B cell (primary cell): ENCODE data around the gene IFIT2. TPM values are rescaled to one million over a fixed set of nuclear protein-coding genes. Genes with fewer than 3 reads are reported as not detected.

Experiments
- ATAC-seq: fragments of 200-7000 bp; cut with Tn5 transposase; one replicate; pipeline ENCODE4 v1.10.0; 2021; ENCODE audit warnings: low read depth, mild to moderate bottlenecking, moderate number of reproducible peaks, moderate library complexity
- CTCF ChIA-PET: fragments of 350-600 bp; sonication (Branson Sonifier 250); formaldehyde crosslinking; loops from one replicate; lab custom pipeline; 2021; ENCODE audit warnings: antibody characterized with exemption, inconsistent platforms; lab: Charles Lee
- POLR2A ChIA-PET: fragments of 350-600 bp; sonication (Branson Sonifier 250); formaldehyde crosslinking; loops from one replicate; lab custom pipeline; 2021; ENCODE audit warnings: antibody characterized with exemption; lab: Charles Lee
- DNase-seq: peaks from one replicate; pipeline ENCODE4 v3.0.0; 2013
- H2AFZ ChIP-seq: 2 replicates; pipeline ENCODE4 v1.6.1; 2012; ENCODE audit warnings: mild to moderate bottlenecking, low read depth, low read length; ENCODE audit not compliant: insufficient read depth, poor library complexity, severe bottlenecking
- H3K27ac ChIP-seq, 2 donors: 1 replicate in 1 of 2; 2 replicates in 1 of 2; pipeline ENCODE4 v1.5.1; 2012 to 2013; ENCODE audit warnings: low read length in 2 of 2, mild to moderate bottlenecking in 2 of 2, moderate library complexity in 1 of 2
- H3K27me3 ChIP-seq, 4 experiments: fragments of 200-600 bp in 1 of 4; sonication (generic) in 1 of 4; replicated peaks in 1 of 4; 1 replicate in 2 of 4; 2 replicates in 2 of 4; pipeline versions ENCODE4 v1.6.1 to v1.7.0; 2013 to 2016; ENCODE audit warnings: low read length in 3 of 4, mild to moderate bottlenecking in 2 of 4, mixed read lengths in 1 of 4, moderate library complexity in 1 of 4; ENCODE audit not compliant: insufficient read depth in 4 of 4, control insufficient read depth in 3 of 4; ENCODE audit errors: control extremely low read depth in 1 of 4
- H3K36me3 ChIP-seq, 2 experiments: replicated peaks in 1 of 2; 1 replicate in 1 of 2; 2 replicates in 1 of 2; pipeline versions ENCODE4 v1.6.1 to v1.7.1; 2013; ENCODE audit warnings: low read length in 1 of 2; ENCODE audit not compliant: insufficient read depth in 2 of 2, control insufficient read depth in 1 of 2; ENCODE audit errors: control extremely low read depth in 1 of 2, extremely low read depth in 1 of 2
- H3K4me1 ChIP-seq, 2 donors: fragments of 200-600 bp in 1 of 2; sonication (generic) in 1 of 2; 1 replicate in 1 of 2; 2 replicates in 1 of 2; pipeline versions ENCODE4 v1.5.1 to v1.6.1; 2013 to 2017; ENCODE audit warnings: low read length in 2 of 2; ENCODE audit not compliant: control insufficient read depth in 2 of 2, insufficient read depth in 2 of 2
- H3K4me2 ChIP-seq: replicated peaks from 2 replicates; pipeline ENCODE3; 2012; ENCODE audit warnings: mild to moderate bottlenecking, low read depth, low read length; ENCODE audit not compliant: poor library complexity, severe bottlenecking
- H3K4me3 ChIP-seq, 5 experiments: fragments of 200-600 bp in 1 of 5; sonication (generic) in 1 of 5; 1 replicate in 3 of 5; 2 replicates in 2 of 5; pipeline versions ENCODE4 v1.5.1 to v1.7.0; 2011 to 2016; ENCODE audit warnings: low read length in 4 of 5, mild to moderate bottlenecking in 4 of 5, low read depth in 2 of 5, control low read depth in 1 of 5, moderate library complexity in 1 of 5; ENCODE audit not compliant: insufficient read depth in 1 of 5; ENCODE audit errors: control extremely low read depth in 1 of 5, extremely low read depth in 1 of 5
- H3K79me2 ChIP-seq: fragments of 200-600 bp; sonication (generic); one replicate; pipeline ENCODE4 v1.6.0; 2016; ENCODE audit warnings: low read length; ENCODE audit not compliant: control insufficient read depth, insufficient read depth
- H3K9ac ChIP-seq: fragments of 200-600 bp; sonication (generic); 2 replicates; pipeline ENCODE4 v1.6.1; 2017; ENCODE audit warnings: mild to moderate bottlenecking, low read length, moderate library complexity
- H3K9me3 ChIP-seq, 3 donors: one replicate each; pipeline versions ENCODE4 v1.6.1 to v1.7.1; 2013; ENCODE audit warnings: low read length in 2 of 3; ENCODE audit not compliant: control insufficient read depth in 2 of 3, insufficient read depth in 1 of 3; ENCODE audit errors: control extremely low read depth in 1 of 3
- H4K20me1 ChIP-seq: 2 replicates; pipeline ENCODE4 v1.6.0; 2012; ENCODE audit warnings: mild to moderate bottlenecking, low read length; ENCODE audit not compliant: insufficient read depth, control insufficient read depth, poor library complexity, severe bottlenecking
- H3K27ac Mint-ChIP-seq: one replicate; pipeline ENCODE4 v1.8.0; 2021; ENCODE audit warnings: mixed read lengths
- H3K27me3 Mint-ChIP-seq: one replicate; pipeline ENCODE4 v1.8.0; 2021; ENCODE audit warnings: mixed read lengths
- H3K4me1 Mint-ChIP-seq: one replicate; pipeline ENCODE4 v1.8.0; 2021; ENCODE audit warnings: mixed read lengths
- H3K4me3 Mint-ChIP-seq: one replicate; pipeline ENCODE4 v1.8.0; 2021; ENCODE audit warnings: mixed read lengths
- H3K9me3 Mint-ChIP-seq: one replicate; pipeline ENCODE4 v1.8.0; 2022; ENCODE audit warnings: mixed read lengths; ENCODE audit not compliant: insufficient read depth
- EZH2 ChIP-seq: IDR thresholded peaks from 2 replicates; pipeline ENCODE4 v1.6.1; 2012; ENCODE audit warnings: borderline replicate concordance, low read depth, mild to moderate bottlenecking, moderate library complexity, low read length; ENCODE audit not compliant: insufficient read depth, poor library complexity, severe bottlenecking
- WGBS: methylation state at CpG from one replicate; pipeline ENCODE4 v1.1.5; 2013; ENCODE audit warnings: missing lambda C conversion rate; ENCODE audit not compliant: insufficient coverage; 5-methylcytosine and 5-hydroxymethylcytosine counted together
- intact Hi-C: fragments of 100-400 bp; cut with micrococcal nuclease; formaldehyde crosslinking; loops from one replicate; pipeline ENCODE4 v1.10.0; 2022
- polyA plus RNA-seq: library from polyadenylated mRNA; depleted of rRNA; stranded (reverse); fragments of >200 nt; gene quantifications from 2 replicates; pipeline ENCODE4 v1.2.3, GENCODE V29; 2012
- total RNA-seq, 2 donors: library from RNA; stranded (reverse); fragments of 120-200 nt in 1 of 2; gene quantifications; 1 replicate in 1 of 2; 2 replicates in 1 of 2; pipeline versions ENCODE4 v1.2.3 to v1.2.4, GENCODE V29; 2013 to 2022
- TF ChIP-seq, protein P1 (sequence below): fragments of 200-600 bp; IDR thresholded peaks from one replicate; pipeline ENCODE4 v1.8.0; 2022; ENCODE audit warnings: antibody characterized with exemption, mild to moderate bottlenecking

Gene IFIT2
- total and polyA plus RNA-seq, 2 donors (not counting 1 experiment from before 2014, with no cell fraction given) = 3.6 to 12.4 TPM

GRCh38 chr10:89263091-89263490, 38.8 kb upstream of the IFIT2 start:
- Histone ChIP-seq H3K27me3 (peaks cover 0 to 4% (median 0%) of the 10 kb centered on the region in 4 experiments), H3K4me3 (no peak overlapping the region), H3K27ac (no peak overlapping the region), H3K9me3 (peaks cover 0 to 13% (median 0%) of the 10 kb centered on the region in 3 donors), H3K9ac (no peak overlapping the region), H3K36me3 (no peaks in the 10 kb centered on the region), H3K79me2 (no peaks in the 10 kb centered on the region), H2AFZ (no peak overlapping the region), H4K20me1 (no peaks in the 10 kb centered on the region), H3K4me2 (no peak overlapping the region), H3K4me1 (peaks cover 4 to 7% of the 10 kb centered on the region in 2 donors)
- Mint-ChIP-seq H3K4me3 (no peak overlapping the region), H3K4me1 (peaks cover 6% of the 10 kb centered on the region), H3K27ac (no peak overlapping the region), H3K9me3 (no peaks in the 10 kb centered on the region), H3K27me3 (no peaks in the 10 kb centered on the region)
- DNase-seq (no peak), ATAC-seq (no peak)
- intact Hi-C loops = no loop called here
- ChIA-PET CTCF (interaction anchor here (1.3 to 2.0 kb wide), 2 partner anchors 12 to 106 kb away, joined by 4 to 17 read pairs; no protein-coding TSS in a partner anchor), POLR2A (no interaction called here)
- WGBS = no CpG with 5 or more reads among the region's 1 CpG
- TF ChIP-seq, protein P1, sequence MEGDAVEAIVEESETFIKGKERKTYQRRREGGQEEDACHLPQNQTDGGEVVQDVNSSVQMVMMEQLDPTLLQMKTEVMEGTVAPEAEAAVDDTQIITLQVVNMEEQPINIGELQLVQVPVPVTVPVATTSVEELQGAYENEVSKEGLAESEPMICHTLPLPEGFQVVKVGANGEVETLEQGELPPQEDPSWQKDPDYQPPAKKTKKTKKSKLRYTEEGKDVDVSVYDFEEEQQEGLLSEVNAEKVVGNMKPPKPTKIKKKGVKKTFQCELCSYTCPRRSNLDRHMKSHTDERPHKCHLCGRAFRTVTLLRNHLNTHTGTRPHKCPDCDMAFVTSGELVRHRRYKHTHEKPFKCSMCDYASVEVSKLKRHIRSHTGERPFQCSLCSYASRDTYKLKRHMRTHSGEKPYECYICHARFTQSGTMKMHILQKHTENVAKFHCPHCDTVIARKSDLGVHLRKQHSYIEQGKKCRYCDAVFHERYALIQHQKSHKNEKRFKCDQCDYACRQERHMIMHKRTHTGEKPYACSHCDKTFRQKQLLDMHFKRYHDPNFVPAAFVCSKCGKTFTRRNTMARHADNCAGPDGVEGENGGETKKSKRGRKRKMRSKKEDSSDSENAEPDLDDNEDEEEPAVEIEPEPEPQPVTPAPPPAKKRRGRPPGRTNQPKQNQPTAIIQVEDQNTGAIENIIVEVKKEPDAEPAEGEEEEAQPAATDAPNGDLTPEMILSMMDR = no peak
- TF ChIP-seq EZH2 = no peak

GRCh38 chr10:89263531-89263930, 38.3 kb upstream of the IFIT2 start:
- H2AFZ ChIP-seq = no peak overlapping the region
- no peak overlapping the region for H3K27ac ChIP-seq
- peaks cover 0 to 4% (median 0%) of the 10 kb centered on the region in 4 experiments for H3K27me3 ChIP-seq
- Mint-ChIP-seq H3K9me3 (no peaks in the 10 kb centered on the region), H3K27me3 (no peaks in the 10 kb centered on the region), H3K4me3 (no peak overlapping the region), H3K4me1 (peaks cover 6% of the 10 kb centered on the region), H3K27ac (no peak overlapping the region)
- peaks cover 0 to 13% (median 0%) of the 10 kb centered on the region in 3 donors for H3K9me3 ChIP-seq
- ATAC-seq (no peak), DNase-seq (no peak)
- intact Hi-C loops = no loop called here
- H3K4me2 ChIP-seq = no peak overlapping the region
- H3K9ac ChIP-seq = no peak overlapping the region
- no peaks in the 10 kb centered on the region for H3K36me3 ChIP-seq
- no peak overlapping the region for H3K4me3 ChIP-seq
- ChIA-PET POLR2A (no interaction called here), CTCF (interaction anchor here (0.6 to 2.0 kb wide), 3 partner anchors 19 to 125 kb away, joined by 3 to 17 read pairs (median 4); no protein-coding TSS in a partner anchor)
- H3K4me1 ChIP-seq = peaks cover 4 to 7% of the 10 kb centered on the region in 2 donors
- H3K79me2 ChIP-seq = no peaks in the 10 kb centered on the region
- WGBS = 80% methylated on average over 1 of the region's 1 CpG
- H4K20me1 ChIP-seq = no peaks in the 10 kb centered on the region
- TF ChIP-seq EZH2 = no peak
- TF ChIP-seq, protein P1 = no peak
